K562 (cell line): ENCODE results near the gene SNX30. TPM values are rescaled to one million over a fixed set of nuclear protein-coding genes. Genes with fewer than 3 reads are reported as not detected.

Experiments used
- ATAC-seq: fragments of 200-7000 bp; cut with Tn5 transposase; 3 replicates; pipeline ENCODE4 v1.9.1; 2020; ENCODE audit warnings: moderate library complexity
- BruUV-seq: library from RNA; stranded (reverse); fragments of 400-500 nt; replicated peaks from 2 replicates; lab custom pipeline; 2021; lab: Mats Ljungman, UMichigan
- CTCF ChIA-PET: fragments of 300-600 bp; formaldehyde crosslinking; extraction: SDS; loops from one replicate; lab custom pipeline; 2021; ENCODE audit warnings: low intra/inter-chr PET ratio; lab: Yijun Ruan, JAX
- POLR2A ChIA-PET: fragments of 300-600, 350-650 bp; sonication (Branson Sonifier 250); formaldehyde crosslinking; extraction: SDS; loops from one replicate; lab custom pipeline; 2021; ENCODE audit warnings: antibody characterized with exemption, inconsistent platforms; lab: Yijun Ruan, JAX
- DNase-seq, 4 experiments: peaks; one replicate each; pipeline versions ENCODE4 v3.0.0 to v3.0.0-alpha.2; 2011 to 2018; ENCODE audit warnings: low spot score in 3 of 4, mixed read lengths in 3 of 4; ENCODE audit errors: extremely low read depth in 1 of 4
- FAIRE-seq: peaks from 2 replicates; lab custom pipeline; 2011; peaks lifted over from hg19 to GRCh38; lab: Jason Lieb, UNC
- H2AFZ ChIP-seq: 2 replicates; pipeline ENCODE4 v1.6.0; 2011; ENCODE audit warnings: low read depth, low read length, control low read depth, inconsistent platforms
- H3K27ac ChIP-seq: fragments of 200-600 bp; 3 replicates; pipeline ENCODE4 v1.8.0; 2011; ENCODE audit warnings: low read depth, mild to moderate bottlenecking, control low read depth, inconsistent platforms, low read length, moderate library complexity, mixed read lengths; ENCODE audit errors: extremely low read depth
- H3K27me3 ChIP-seq, 2 experiments: fragments of 300-600 bp in 1 of 2; 2 replicates in 1 of 2; 3 replicates in 1 of 2; pipeline versions ENCODE4 v1.6.0 to v1.8.0; 2011; ENCODE audit warnings: inconsistent platforms in 2 of 2, low read length in 2 of 2, mild to moderate bottlenecking in 1 of 2, mixed read lengths in 1 of 2, moderate library complexity in 1 of 2; ENCODE audit not compliant: control insufficient read depth in 2 of 2, insufficient read depth in 2 of 2
- H3K36me3 ChIP-seq: fragments of 300-600 bp; 3 replicates; pipeline ENCODE4 v1.8.0; 2011; ENCODE audit warnings: mild to moderate bottlenecking, low read length, inconsistent platforms; ENCODE audit not compliant: control insufficient read depth, insufficient read depth
- H3K4me1 ChIP-seq, 2 experiments: fragments of 200-600 bp in 1 of 2; replicated peaks in 1 of 2; 2 replicates in 1 of 2; 3 replicates in 1 of 2; pipeline versions ENCODE4 v1.5.1 to v1.8.0; 2011; ENCODE audit warnings: inconsistent platforms in 2 of 2, low read length in 2 of 2, mild to moderate bottlenecking in 1 of 2, mixed read lengths in 1 of 2, moderate library complexity in 1 of 2; ENCODE audit not compliant: control insufficient read depth in 2 of 2, insufficient read depth in 2 of 2
- H3K4me2 ChIP-seq: 2 replicates; pipeline ENCODE4 v1.6.1; 2011; ENCODE audit warnings: low read length, control low read depth, inconsistent platforms, mixed read lengths; ENCODE audit not compliant: insufficient read depth
- H3K4me3 ChIP-seq: fragments of 200-600 bp; sonication (generic), shearing (Covaris generic); 2 replicates; pipeline ENCODE4 v1.5.1; 2016; ENCODE audit warnings: control low read depth, inconsistent platforms
- H3K79me2 ChIP-seq: fragments of 200-600 bp; 3 replicates; pipeline ENCODE4 v1.8.0; 2011; ENCODE audit warnings: low read length, inconsistent platforms; ENCODE audit not compliant: control insufficient read depth, insufficient read depth
- H3K9ac ChIP-seq, 2 experiments: 2 replicates each; pipeline versions ENCODE4 v1.6.0 to v1.6.1; 2011; ENCODE audit warnings: low read depth in 2 of 2, low read length in 2 of 2, control low read depth in 1 of 2, inconsistent platforms in 1 of 2, mild to moderate bottlenecking in 1 of 2, mixed read lengths in 1 of 2; ENCODE audit not compliant: insufficient read depth in 1 of 2
- H3K9me1 ChIP-seq: one replicate; pipeline ENCODE4 v1.6.0; 2011; ENCODE audit warnings: inconsistent platforms, mild to moderate bottlenecking, low read length, moderate library complexity; ENCODE audit not compliant: control insufficient read depth, insufficient read depth
- H3K9me3 ChIP-seq: replicated peaks from 2 replicates; pipeline ENCODE4 v1.5.1; 2011; ENCODE audit warnings: low read depth, low read length, inconsistent platforms; ENCODE audit not compliant: control insufficient read depth, insufficient read depth
- H4K20me1 ChIP-seq: replicated peaks from 2 replicates; pipeline ENCODE4 v1.6.1; 2011; ENCODE audit warnings: low read length, inconsistent platforms, mixed read lengths; ENCODE audit not compliant: control insufficient read depth, insufficient read depth
- CREB1 ChIP-seq, 2 experiments: sonication (generic) in 1 of 2; formaldehyde crosslinking in 1 of 2; IDR thresholded peaks; 2 replicates each; pipeline versions ENCODE4 v1.6.1 to v1.8.0; 2012 to 2022; ENCODE audit warnings: inconsistent platforms in 1 of 2, mild to moderate bottlenecking in 1 of 2, missing genetic modification reagents in 1 of 2, moderate library complexity in 1 of 2
- CREB5 ChIP-seq: fragments of 250-450 bp; sonication (Bioruptor Pico); IDR thresholded peaks from 2 replicates; pipeline ENCODE4 v1.5.0; 2020; ENCODE audit warnings: mild to moderate bottlenecking
- DMBX1 ChIP-seq: fragments of 250-450 bp; sonication (Bioruptor Pico); IDR thresholded peaks from 2 replicates; pipeline ENCODE4 v1.8.0; 2022; ENCODE audit warnings: inconsistent platforms, mild to moderate bottlenecking, moderate library complexity, borderline replicate concordance
- EP300 ChIP-seq: IDR thresholded peaks from 2 replicates; pipeline ENCODE4 v1.6.1; 2012; ENCODE audit warnings: low read length, improper control_type of control experiment
- FOXP1 ChIP-seq: sonication (generic); formaldehyde crosslinking; IDR thresholded peaks from 2 replicates; pipeline ENCODE4 v1.8.0; 2022; ENCODE audit warnings: mild to moderate bottlenecking, missing genetic modification reagents
- KLF1 ChIP-seq: fragments of 450-650 bp; IDR thresholded peaks from 2 replicates; pipeline ENCODE4 v1.6.1; 2016; ENCODE audit warnings: missing genetic modification characterization, missing compliant biosample characterization
- LARP7 ChIP-seq: fragments of 450-650 bp; IDR thresholded peaks from 2 replicates; pipeline ENCODE4 v1.6.1; 2016
- POLR2B ChIP-seq: fragments of 450-650 bp; IDR thresholded peaks from 2 replicates; pipeline ENCODE4 v1.6.1; 2018; ENCODE audit warnings: low read depth; ENCODE audit not compliant: partially characterized antibody
- POLR3A ChIP-seq: IDR thresholded peaks from 2 replicates; pipeline ENCODE4 v1.6.1; 2011; ENCODE audit warnings: borderline replicate concordance, mild to moderate bottlenecking, moderate library complexity; ENCODE audit not compliant: insufficient read length, insufficient read depth; ENCODE audit errors: extremely low read depth
- RBFOX2 ChIP-seq: fragments of 200-400 bp; formaldehyde crosslinking; IDR thresholded peaks from 2 replicates; pipeline ENCODE4 v1.6.1; 2017; ENCODE audit warnings: low read depth, mild to moderate bottlenecking, low read length, moderate library complexity
- SP1 ChIP-seq: sonication (generic); formaldehyde crosslinking; IDR thresholded peaks from 2 replicates; pipeline ENCODE4 v1.8.1; 2022; ENCODE audit warnings: mild to moderate bottlenecking, missing genetic modification reagents
- USF1 ChIP-seq: sonication (generic); formaldehyde crosslinking; IDR thresholded peaks from 2 replicates; pipeline ENCODE4 v1.9.0; 2022; ENCODE audit warnings: mild to moderate bottlenecking, missing genetic modification reagents
- ZNF347 ChIP-seq: fragments of 450-650 bp; formaldehyde crosslinking; IDR thresholded peaks from 2 replicates; pipeline ENCODE4 v1.4.0; 2020; ENCODE audit warnings: low read depth, mild to moderate bottlenecking, moderate library complexity
- WGBS: fragments of 100-300 bp; shearing (Covaris generic); methylation state at CpG from one replicate; pipeline ENCODE4 v1.1.6; 2016; ENCODE audit warnings: low coverage, mixed read lengths; ENCODE audit not compliant: insufficient coverage; ENCODE audit errors: missing lambda C conversion rate; 5-methylcytosine and 5-hydroxymethylcytosine counted together
- in situ Hi-C: fragments of 300-500 bp; cut with MboI; formaldehyde crosslinking; loops from 4 replicates; pipeline ENCODE4 v1.15.0; 2018; ENCODE audit warnings: inconsistent platforms, mixed read lengths
- intact Hi-C: fragments of 100-400 bp; cut with micrococcal nuclease; formaldehyde crosslinking; loops from 2 replicates; pipeline ENCODE4 v1.14.2; 2022
- polyA plus RNA-seq, 8 experiments: library from polyadenylated mRNA; depleted of rRNA in 4 of 8; stranded (reverse) in 5 of 8; unstranded in 3 of 8; fragments of >200 nt; fragmentation: Nextera tagmentation in 2 of 8; fragmentation: Illumina TruSeq in 1 of 8; extraction: Ambion mirVana in 2 of 8; extraction: Trizol in 1 of 8; gene quantifications; 2 replicates each; pipeline versions ENCODE4 v1.2.1 to v1.2.3, GENCODE V29; 2011 to 2014; ENCODE audit warnings: inconsistent platforms in 1 of 8, missing spikeins in 1 of 8
- total RNA-seq, 7 experiments: library from RNA; depleted of rRNA in 6 of 7; stranded (reverse); fragments of >200 nt in 6 of 7; fragmentation: Illumina TruSeq in 2 of 7; extraction: Trizol in 2 of 7; gene quantifications; 2 replicates each; pipeline versions ENCODE4 v1.2.1 to v1.2.3, GENCODE V29; 2011 to 2021; ENCODE audit warnings: low replicate concordance in 1 of 7
- TF ChIP-seq, protein P1 (sequence below): fragments of 250-450 bp; sonication (Bioruptor Pico); IDR thresholded peaks from 2 replicates; pipeline ENCODE4 v1.4.0; 2020; ENCODE audit warnings: mild to moderate bottlenecking, moderate library complexity

Gene SNX30
- total and polyA plus RNA-seq, 9 of the 15 experiments (the other 6 are each of a cell fraction or from before 2014, with no cell fraction given) = 0.76 to 5.9 (median 3.3) TPM

DNA sequence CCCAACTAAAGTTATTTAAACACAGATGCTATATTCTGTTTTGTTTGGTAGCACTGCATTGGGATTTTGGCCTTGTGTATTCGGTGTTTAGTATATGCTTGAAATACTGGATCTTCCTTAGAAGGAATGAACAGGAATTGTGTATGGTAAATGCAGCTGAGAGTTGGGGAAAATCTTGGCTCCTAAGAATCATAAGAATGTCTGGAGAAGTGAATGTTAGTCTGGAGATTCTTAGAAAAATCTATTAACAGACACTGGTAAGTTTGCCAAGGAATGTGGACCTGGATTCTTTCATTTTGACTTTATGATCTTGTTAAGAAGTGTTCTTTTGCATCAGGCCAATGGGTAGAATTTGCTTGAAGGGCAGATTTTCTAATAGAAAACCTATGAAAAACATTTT lies 38.9 kb downstream of the SNX30 start (continued):
- no peak for TF ChIP-seq LARP7
- TF ChIP-seq, protein P1, sequence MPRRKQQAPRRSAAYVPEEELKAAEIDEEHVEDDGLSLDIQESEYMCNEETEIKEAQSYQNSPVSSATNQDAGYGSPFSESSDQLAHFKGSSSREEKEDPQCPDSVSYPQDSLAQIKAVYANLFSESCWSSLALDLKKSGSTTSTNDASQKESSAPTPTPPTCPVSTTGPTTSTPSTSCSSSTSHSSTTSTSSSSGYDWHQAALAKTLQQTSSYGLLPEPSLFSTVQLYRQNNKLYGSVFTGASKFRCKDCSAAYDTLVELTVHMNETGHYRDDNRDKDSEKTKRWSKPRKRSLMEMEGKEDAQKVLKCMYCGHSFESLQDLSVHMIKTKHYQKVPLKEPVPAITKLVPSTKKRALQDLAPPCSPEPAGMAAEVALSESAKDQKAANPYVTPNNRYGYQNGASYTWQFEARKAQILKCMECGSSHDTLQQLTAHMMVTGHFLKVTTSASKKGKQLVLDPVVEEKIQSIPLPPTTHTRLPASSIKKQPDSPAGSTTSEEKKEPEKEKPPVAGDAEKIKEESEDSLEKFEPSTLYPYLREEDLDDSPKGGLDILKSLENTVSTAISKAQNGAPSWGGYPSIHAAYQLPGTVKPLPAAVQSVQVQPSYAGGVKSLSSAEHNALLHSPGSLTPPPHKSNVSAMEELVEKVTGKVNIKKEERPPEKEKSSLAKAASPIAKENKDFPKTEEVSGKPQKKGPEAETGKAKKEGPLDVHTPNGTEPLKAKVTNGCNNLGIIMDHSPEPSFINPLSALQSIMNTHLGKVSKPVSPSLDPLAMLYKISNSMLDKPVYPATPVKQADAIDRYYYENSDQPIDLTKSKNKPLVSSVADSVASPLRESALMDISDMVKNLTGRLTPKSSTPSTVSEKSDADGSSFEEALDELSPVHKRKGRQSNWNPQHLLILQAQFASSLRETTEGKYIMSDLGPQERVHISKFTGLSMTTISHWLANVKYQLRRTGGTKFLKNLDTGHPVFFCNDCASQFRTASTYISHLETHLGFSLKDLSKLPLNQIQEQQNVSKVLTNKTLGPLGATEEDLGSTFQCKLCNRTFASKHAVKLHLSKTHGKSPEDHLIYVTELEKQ (CRISPR knock-in tag) = no peak
- TF ChIP-seq RBFOX2 = no peak
- no peak for TF ChIP-seq ZNF347 (CRISPR knock-in tag)
- TF ChIP-seq POLR3A = no peak

GRCh38 chr9:112789891-112790774 lies 39.6 kb downstream of the SNX30 start:
- DNase-seq (no peak), ATAC-seq (peak; percentile 58; the same call in 2 of the 3 replicates), FAIRE-seq (no peak)
- Histone ChIP-seq H3K9me3 (no peaks in the 10 kb centered on the region), H2AFZ (no peak overlapping the region), H3K9me1 (no peaks in the 10 kb centered on the region), H3K27ac (no peak overlapping the region), H3K27me3 (peaks cover 0 to 5% of the 10 kb centered on the region in 2 experiments; a peak in 1 of 5 replicates), H3K9ac (no peak overlapping the region), H3K4me1 (no peaks in the 10 kb centered on the region; a peak in 1 of 5 replicates), H3K4me3 (no peak overlapping the region), H3K4me2 (no peak overlapping the region), H4K20me1 (0 out of 2 replicates have a peak, but pooled peaks cover 3% of the 10 kb centered on the region), H3K36me3 (no peaks in the 10 kb centered on the region), H3K79me2 (no peaks in the 10 kb centered on the region)
- in situ Hi-C loops (no loop called here), intact Hi-C loops (loop anchor here (10.0 kb wide), 4 partner anchors 125 to 695 kb away; no protein-coding TSS in a partner anchor)
- ChIA-PET CTCF (no interaction called here), POLR2A (interaction anchor here (0.8 kb wide), 1 partner anchor 40 kb away, joined by 3 read pairs; the partner anchor contains the start of gene SNX30)
- WGBS = 24% methylated on average over 5 of the region's 5 CpGs
- BruUV-seq = no TSS peak
- no peak for TF ChIP-seq FOXP1
- TF ChIP-seq POLR2B = no peak
- TF ChIP-seq EP300 = no peak
- TF ChIP-seq SP1 (CRISPR knock-in tag) = no peak
- no peak for TF ChIP-seq CREB1 (IDR thresholded peaks at IDR 0.05)
- no peak for TF ChIP-seq CREB1 (CRISPR knock-in tag; IDR thresholded peaks at IDR 0.05)
- no peak for TF ChIP-seq KLF1 (tag)
- TF ChIP-seq RBFOX2 = no peak
- TF ChIP-seq DMBX1 (CRISPR knock-in tag) = no peak
- peak; percentile 56 for TF ChIP-seq USF1 (CRISPR knock-in tag)
- TF ChIP-seq CREB5 (CRISPR knock-in tag) = no peak
